Measurements from ENCODE around the gene ATP8B1.

- TF ChIP-seq CTCF (IDR thresholded peaks at IDR 0.05): no peak
- TF ChIP-seq POLR2A (IDR thresholded peaks at IDR 0.05): no peak
- no peak for TF ChIP-seq POLR2AphosphoS5 (IDR thresholded peaks at IDR 0.05)
Measured at GRCh38 chr18:57715073-57715472, 88.0 kb downstream of the ATP8B1 start.

Measured in prostate gland (tissue), 2 donors.